Neural progenitor cell (in vitro differentiated cells): ENCODE results near the gene LDOC1. TPM values are rescaled to one million over a fixed set of nuclear protein-coding genes. Genes with fewer than 3 reads are reported as not detected.
"Not testable (repeated sequence)": the region's sequence is repeated elsewhere in the genome, so short reads cannot be mapped to it uniquely, and the experiment has no call there.

Experiments
- DNase-seq: peaks from one replicate; pipeline ENCODE4 v3.0.0-alpha.2; 2016; ENCODE audit warnings: low spot score
- H2AFZ ChIP-seq: fragments of 200-600 bp; sonication (generic); replicated peaks from 2 replicates; pipeline ENCODE4 v1.6.1; 2016; ENCODE audit warnings: antibody characterized with exemption
- H3F3A ChIP-seq: fragments of 200-600 bp; sonication (generic); 2 replicates; pipeline ENCODE4 v1.6.1; 2016; ENCODE audit warnings: antibody characterized with exemption, low read depth
- H3K27ac ChIP-seq: fragments of 200-600 bp; sonication (generic); 2 replicates; pipeline ENCODE4 v1.5.1; 2016; ENCODE audit warnings: mild to moderate bottlenecking
- H3K27me3 ChIP-seq: fragments of 200-600 bp; sonication (generic); 2 replicates; pipeline ENCODE4 v1.6.1; 2016; ENCODE audit warnings: mild to moderate bottlenecking, moderate library complexity
- H3K36me3 ChIP-seq: fragments of 200-600 bp; sonication (generic); 2 replicates; pipeline ENCODE4 v1.5.1; 2016
- H3K4me1 ChIP-seq: fragments of 200-600 bp; sonication (generic); 2 replicates; pipeline ENCODE4 v1.6.1; 2016; ENCODE audit warnings: mixed run types
- H3K4me2 ChIP-seq: fragments of 200-600 bp; sonication (generic); 2 replicates; pipeline ENCODE4 v1.6.1; 2016
- H3K4me3 ChIP-seq: fragments of 200-600 bp; sonication (generic); 2 replicates; pipeline ENCODE4 v1.5.1; 2016
- H3K79me2 ChIP-seq: fragments of 200-600 bp; sonication (generic); 2 replicates; pipeline ENCODE4 v1.6.1; 2016; ENCODE audit warnings: low read depth
- H3K9ac ChIP-seq: fragments of 200-600 bp; sonication (generic); 2 replicates; pipeline ENCODE4 v1.6.1; 2016
- H3K9me3 ChIP-seq: fragments of 200-600 bp; sonication (generic); 2 replicates; pipeline ENCODE4 v1.5.1; 2016; ENCODE audit warnings: low read depth
- H4K20me1 ChIP-seq: fragments of 200-600 bp; sonication (generic); 2 replicates; pipeline ENCODE4 v1.6.1; 2016; ENCODE audit warnings: low read depth
- H3K27ac Mint-ChIP-seq: 3 replicates; pipeline ENCODE4 v1.8.0; 2021; ENCODE audit warnings: mixed read lengths
- H3K27me3 Mint-ChIP-seq: 2 replicates; pipeline ENCODE4 v1.8.0; 2022; ENCODE audit warnings: low read depth, mild to moderate bottlenecking, inconsistent platforms, moderate library complexity, mixed read lengths; ENCODE audit not compliant: insufficient read depth
- H3K36me3 Mint-ChIP-seq: 3 replicates; pipeline ENCODE4 v1.8.0; 2021; ENCODE audit warnings: mixed read lengths
- H3K4me1 Mint-ChIP-seq: 3 replicates; pipeline ENCODE4 v1.8.0; 2021; ENCODE audit warnings: mixed read lengths
- H3K4me3 Mint-ChIP-seq: 3 replicates; pipeline ENCODE4 v1.8.0; 2021; ENCODE audit warnings: mild to moderate bottlenecking, moderate library complexity, mixed read lengths
- H3K9me3 Mint-ChIP-seq: 3 replicates; pipeline ENCODE4 v1.8.0; 2020; ENCODE audit warnings: mixed read lengths
- CTCF ChIP-seq: fragments of 200-600 bp; sonication (generic); IDR thresholded peaks from 2 replicates; pipeline ENCODE4 v1.5.1; 2017; ENCODE audit warnings: antibody characterized with exemption, mild to moderate bottlenecking
- EZH2 ChIP-seq: fragments of 200-600 bp; sonication (generic); IDR thresholded peaks from 2 replicates; pipeline ENCODE4 v1.6.1; 2017; ENCODE audit warnings: antibody characterized with exemption, mild to moderate bottlenecking, moderate library complexity
- EZH2phosphoT487 ChIP-seq: fragments of 200-600 bp; sonication (generic); IDR thresholded peaks from 2 replicates; pipeline ENCODE4 v1.6.1; 2017; ENCODE audit warnings: antibody characterized with exemption
- total RNA-seq: library from RNA; depleted of rRNA; stranded (reverse); fragments of >200 nt; gene quantifications from 2 replicates; pipeline ENCODE4 v1.2.3, GENCODE V29; 2015; ENCODE audit warnings: low replicate concordance

The LDOC1 gene
- total RNA-seq, 1 donor from 2014 or later: 3.7 TPM

- Histone ChIP-seq H4K20me1 (no peaks in the 10 kb centered on the region), H3K79me2 (no peaks in the 10 kb centered on the region), H3K27me3 (no peaks in the 10 kb centered on the region), H2AFZ (no peak overlapping the region), H3K27ac (no peak overlapping the region), H3K9ac (no peak overlapping the region), H3K4me2 (no peak overlapping the region), H3K9me3 (no peaks in the 10 kb centered on the region), H3K36me3 (no peaks in the 10 kb centered on the region), H3K4me1 (no peaks in the 10 kb centered on the region), H3F3A (no peaks in the 10 kb centered on the region), H3K4me3 (no peak overlapping the region)
- no peaks in the 10 kb centered on the region for H3K36me3 Mint-ChIP-seq
- no peak overlapping the region for H3K27ac Mint-ChIP-seq
- peaks cover 3% of the 10 kb centered on the region for H3K9me3 Mint-ChIP-seq
- no peaks in the 10 kb centered on the region for H3K4me1 Mint-ChIP-seq
- peaks cover 2% of the 10 kb centered on the region for H3K27me3 Mint-ChIP-seq
- TF ChIP-seq EZH2 (no peak), CTCF (no peak), EZH2phosphoT487 (no peak)
- no peak for DNase-seq
- H3K4me3 Mint-ChIP-seq: no peak overlapping the region
Measured at GRCh38 chrX:141164406-141164805, 12.5 kb downstream of the LDOC1 start.

GRCh38 chrX:141158084-141158483, 18.8 kb downstream of the LDOC1 start:
- Histone ChIP-seq H3K27ac (no peak overlapping the region), H2AFZ (no peak overlapping the region), H3K4me3 (no peak overlapping the region), H4K20me1 (no peaks in the 10 kb centered on the region), H3K4me2 (no peak overlapping the region), H3K4me1 (no peaks in the 10 kb centered on the region), H3K79me2 (no peaks in the 10 kb centered on the region), H3K27me3 (no peaks in the 10 kb centered on the region), H3K9me3 (no peaks in the 10 kb centered on the region), H3K36me3 (no peaks in the 10 kb centered on the region), H3K9ac (no peak overlapping the region), H3F3A (no peaks in the 10 kb centered on the region)
- no peaks in the 10 kb centered on the region for H3K36me3 Mint-ChIP-seq
- peaks cover 2% of the 10 kb centered on the region for H3K27me3 Mint-ChIP-seq
- no peak overlapping the region for H3K27ac Mint-ChIP-seq
- TF ChIP-seq EZH2 (no peak), CTCF (no peak), EZH2phosphoT487 (no peak)
- H3K9me3 Mint-ChIP-seq: peaks cover 11% of the 10 kb centered on the region
- DNase-seq: no peak
- H3K4me3 Mint-ChIP-seq: no peak overlapping the region
- H3K4me1 Mint-ChIP-seq: no peaks in the 10 kb centered on the region

- not testable (repeated sequence) for H3K27ac Mint-ChIP-seq, DNase-seq, H3K9ac ChIP-seq, H2AFZ ChIP-seq, H3K9me3 ChIP-seq, H3K27ac ChIP-seq, H3K4me1 Mint-ChIP-seq, H3K4me3 ChIP-seq, H3F3A ChIP-seq, H3K27me3 ChIP-seq, H3K36me3 Mint-ChIP-seq, H3K27me3 Mint-ChIP-seq, H4K20me1 ChIP-seq, H3K79me2 ChIP-seq, H3K36me3 ChIP-seq, H3K4me1 ChIP-seq, H3K4me2 ChIP-seq, H3K4me3 Mint-ChIP-seq
- peaks cover 12% of the 10 kb centered on the region for H3K9me3 Mint-ChIP-seq
Measured at GRCh38 chrX:141155231-141155630, 21.7 kb downstream of the LDOC1 start.

GRCh38 chrX:141142946-141143345, 34.0 kb downstream of the LDOC1 start:
- no peaks in the 10 kb centered on the region for H4K20me1 ChIP-seq
- H3K9me3 Mint-ChIP-seq: peaks cover 2% of the 10 kb centered on the region
- no peaks in the 10 kb centered on the region for H3K9me3 ChIP-seq
- H3K27ac Mint-ChIP-seq: no peak overlapping the region
- no peaks in the 10 kb centered on the region for H3F3A ChIP-seq
- no peak overlapping the region for H3K4me3 ChIP-seq
- H3K4me2 ChIP-seq: no peak overlapping the region
- H2AFZ ChIP-seq: no peak overlapping the region
- H3K36me3 Mint-ChIP-seq: no peaks in the 10 kb centered on the region
- TF ChIP-seq CTCF (no peak), EZH2 (no peak), EZH2phosphoT487 (no peak)
- H3K36me3 ChIP-seq: no peaks in the 10 kb centered on the region
- no peak overlapping the region for H3K4me3 Mint-ChIP-seq
- H3K27me3 ChIP-seq: no peaks in the 10 kb centered on the region
- H3K79me2 ChIP-seq: no peaks in the 10 kb centered on the region
- H3K9ac ChIP-seq: no peak overlapping the region
- DNase-seq: no peak
- H3K27me3 Mint-ChIP-seq: no peaks in the 10 kb centered on the region
- no peak overlapping the region for H3K27ac ChIP-seq
- no peaks in the 10 kb centered on the region for H3K4me1 ChIP-seq
- no peaks in the 10 kb centered on the region for H3K4me1 Mint-ChIP-seq
